Uterus (tissue), 2 donors: ENCODE data around the gene PRDX2.

ENCODE experiments used
- POLR2A ChIP-seq, 2 donors: fragments of 450-650 bp; IDR thresholded peaks; one replicate each; pipeline ENCODE4 v1.6.1; 2016; ENCODE audit warnings: antibody characterized with exemption in 2 of 2, mild to moderate bottlenecking in 1 of 2, moderate library complexity in 1 of 2
- TF ChIP-seq, protein P1 (sequence below), 4 experiments: fragments of 200-600 bp in 2 of 4; fragments of 450-650 bp in 2 of 4; sonication (generic) in 2 of 4; IDR thresholded peaks; one replicate each; pipeline ENCODE4 v1.5.1; 2016 to 2019; ENCODE audit warnings: antibody characterized with exemption in 4 of 4, mild to moderate bottlenecking in 2 of 4, moderate library complexity in 1 of 4

DNA sequence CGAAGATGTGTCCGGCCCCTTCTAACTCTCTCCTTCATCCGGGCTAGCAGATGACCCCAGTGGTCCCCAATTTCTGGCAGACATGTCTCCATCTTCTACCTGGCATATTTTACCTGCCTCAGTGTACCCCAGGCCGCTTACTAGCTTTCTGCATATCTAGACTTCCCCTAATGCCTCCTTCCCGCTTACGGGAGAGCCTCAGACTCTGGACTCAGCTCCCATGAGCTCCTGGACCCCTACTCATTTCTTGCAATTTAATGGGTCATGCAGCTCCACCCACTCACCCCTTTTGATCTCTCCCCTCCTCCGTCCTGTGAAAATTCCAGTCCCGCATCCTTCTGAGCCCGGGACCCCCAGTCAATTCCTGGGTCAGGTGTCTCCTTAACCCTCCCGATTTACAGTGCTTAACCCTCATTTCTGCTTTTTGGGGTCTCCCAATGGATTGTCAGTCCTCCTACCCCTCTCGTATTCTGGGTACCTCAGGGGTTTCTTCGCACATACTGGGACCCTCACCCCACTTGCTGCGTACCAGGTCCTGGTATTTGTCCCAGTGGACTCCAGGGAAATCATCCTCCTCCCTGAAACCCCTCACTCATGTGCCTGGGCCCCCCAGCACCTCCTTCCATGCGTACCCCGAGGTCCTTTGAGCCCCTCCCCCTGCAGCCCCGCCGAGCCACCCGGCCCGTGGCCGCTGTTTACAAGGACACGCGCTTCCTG, 10.8 kb downstream of the PRDX2 start:
- TF ChIP-seq, protein P1, sequence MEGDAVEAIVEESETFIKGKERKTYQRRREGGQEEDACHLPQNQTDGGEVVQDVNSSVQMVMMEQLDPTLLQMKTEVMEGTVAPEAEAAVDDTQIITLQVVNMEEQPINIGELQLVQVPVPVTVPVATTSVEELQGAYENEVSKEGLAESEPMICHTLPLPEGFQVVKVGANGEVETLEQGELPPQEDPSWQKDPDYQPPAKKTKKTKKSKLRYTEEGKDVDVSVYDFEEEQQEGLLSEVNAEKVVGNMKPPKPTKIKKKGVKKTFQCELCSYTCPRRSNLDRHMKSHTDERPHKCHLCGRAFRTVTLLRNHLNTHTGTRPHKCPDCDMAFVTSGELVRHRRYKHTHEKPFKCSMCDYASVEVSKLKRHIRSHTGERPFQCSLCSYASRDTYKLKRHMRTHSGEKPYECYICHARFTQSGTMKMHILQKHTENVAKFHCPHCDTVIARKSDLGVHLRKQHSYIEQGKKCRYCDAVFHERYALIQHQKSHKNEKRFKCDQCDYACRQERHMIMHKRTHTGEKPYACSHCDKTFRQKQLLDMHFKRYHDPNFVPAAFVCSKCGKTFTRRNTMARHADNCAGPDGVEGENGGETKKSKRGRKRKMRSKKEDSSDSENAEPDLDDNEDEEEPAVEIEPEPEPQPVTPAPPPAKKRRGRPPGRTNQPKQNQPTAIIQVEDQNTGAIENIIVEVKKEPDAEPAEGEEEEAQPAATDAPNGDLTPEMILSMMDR (IDR thresholded peaks at IDR 0.05): no peak
- TF ChIP-seq POLR2A (IDR thresholded peaks at IDR 0.05): no peak
